Activated naive CD8-positive, alpha-beta T cell treated with anti-CD3 and anti-CD28 coated beads for 36 hours (primary cell): Measurements from ENCODE around the gene PP2D1. TPM values are rescaled to one million over a fixed set of nuclear protein-coding genes. Genes with fewer than 3 reads are reported as not detected.
"Not testable (repeated sequence)": the region's sequence is repeated elsewhere in the genome, so short reads cannot be mapped to it uniquely, and the experiment has no call there.

Source experiments
- DNase-seq: peaks from one replicate; pipeline ENCODE4 v3.0.0; 2021
- H3K27ac Mint-ChIP-seq: one replicate; pipeline ENCODE4 v1.8.0; 2022; ENCODE audit warnings: mild to moderate bottlenecking, moderate library complexity, mixed read lengths
- H3K27me3 Mint-ChIP-seq: one replicate; pipeline ENCODE4 v1.8.0; 2022; ENCODE audit warnings: mild to moderate bottlenecking, mixed read lengths
- H3K36me3 Mint-ChIP-seq: one replicate; pipeline ENCODE4 v1.8.0; 2021; ENCODE audit warnings: mild to moderate bottlenecking, mixed read lengths
- H3K4me1 Mint-ChIP-seq: one replicate; pipeline ENCODE4 v1.8.0; 2021; ENCODE audit warnings: mixed read lengths
- H3K4me3 Mint-ChIP-seq: one replicate; pipeline ENCODE4 v1.8.0; 2022; ENCODE audit warnings: mild to moderate bottlenecking, moderate library complexity, mixed read lengths
- H3K9me3 Mint-ChIP-seq: one replicate; pipeline ENCODE4 v1.8.0; 2022; ENCODE audit warnings: mixed read lengths
- total RNA-seq, 2 experiments: library from RNA; stranded (reverse); gene quantifications; one replicate each; pipeline ENCODE4 v1.2.3, GENCODE V29; 2021

PP2D1 gene
- total RNA-seq, 2 experiments from 2014 or later: not detected

- no peaks in the 10 kb centered on the region for H3K9me3 Mint-ChIP-seq
- peaks cover 46% of the 10 kb centered on the region for H3K4me1 Mint-ChIP-seq
- DNase-seq: no peak
- H3K27me3 Mint-ChIP-seq: no peaks in the 10 kb centered on the region
- no peak overlapping the region for H3K27ac Mint-ChIP-seq
- H3K4me3 Mint-ChIP-seq: no peak overlapping the region
- peaks cover 45% of the 10 kb centered on the region for H3K36me3 Mint-ChIP-seq
Observed at GRCh38 chr3:19960696-19961095, 51.4 kb downstream of the PP2D1 start.

- no peaks in the 10 kb centered on the region for H3K9me3 Mint-ChIP-seq
- no peak overlapping the region for H3K4me3 Mint-ChIP-seq
- H3K4me1 Mint-ChIP-seq: peaks cover 49% of the 10 kb centered on the region
- no peak overlapping the region for H3K27ac Mint-ChIP-seq
- H3K36me3 Mint-ChIP-seq: peaks cover 45% of the 10 kb centered on the region
- H3K27me3 Mint-ChIP-seq: no peaks in the 10 kb centered on the region
- DNase-seq: no peak
Observed at GRCh38 chr3:19959505-19959904, 52.6 kb downstream of the PP2D1 start.

GRCh38 chr3:19957354-19957753 lies 54.7 kb downstream of the PP2D1 start:
- not testable (repeated sequence) for H3K27me3 Mint-ChIP-seq, DNase-seq, H3K27ac Mint-ChIP-seq, H3K4me3 Mint-ChIP-seq, H3K9me3 Mint-ChIP-seq
- Mint-ChIP-seq H3K36me3 (peaks cover 41% of the 10 kb centered on the region), H3K4me1 (peaks cover 43% of the 10 kb centered on the region)

GRCh38 chr3:19954676-19955075 lies 57.4 kb downstream of the PP2D1 start:
- Mint-ChIP-seq H3K27ac (no peak overlapping the region), H3K4me1 (peaks cover 39% of the 10 kb centered on the region), H3K9me3 (no peaks in the 10 kb centered on the region)

GRCh38 chr3:19950316-19950715 lies 61.7 kb downstream of the PP2D1 start:
- Mint-ChIP-seq H3K27ac (no peak overlapping the region), H3K4me1 (peaks cover 46% of the 10 kb centered on the region), H3K36me3 (peaks cover 16% of the 10 kb centered on the region), H3K9me3 (no peaks in the 10 kb centered on the region), H3K27me3 (no peaks in the 10 kb centered on the region), H3K4me3 (no peak overlapping the region)
- no peak for DNase-seq

More at GRCh38 chr3:19954676-19955075, 57.4 kb downstream of the PP2D1 start:
- H3K27me3 Mint-ChIP-seq: no peaks in the 10 kb centered on the region
- DNase-seq: no peak
- H3K4me3 Mint-ChIP-seq: no peak overlapping the region
- H3K36me3 Mint-ChIP-seq: peaks cover 32% of the 10 kb centered on the region

GRCh38 chr3:19948226-19948591 lies 63.9 kb downstream of the PP2D1 start:
- Mint-ChIP-seq H3K36me3 (peaks cover 10% of the 10 kb centered on the region), H3K4me1 (peaks cover 41% of the 10 kb centered on the region), H3K27me3 (no peaks in the 10 kb centered on the region), H3K27ac (peak overlapping the region; percentile 98), H3K4me3 (peak overlapping the region; percentile 99), H3K9me3 (no peaks in the 10 kb centered on the region)
- DNase-seq: no peak

- peaks cover 41% of the 10 kb centered on the region for H3K4me1 Mint-ChIP-seq
- peak overlapping the region; percentile 98 for H3K27ac Mint-ChIP-seq
- H3K4me3 Mint-ChIP-seq: peak overlapping the region; percentile 99
- peak; percentile 48 for DNase-seq
- H3K9me3 Mint-ChIP-seq: no peaks in the 10 kb centered on the region
- H3K27me3 Mint-ChIP-seq: no peaks in the 10 kb centered on the region
- peaks cover 10% of the 10 kb centered on the region for H3K36me3 Mint-ChIP-seq
Observed at GRCh38 chr3:19947549-19948225, 64.4 kb downstream of the PP2D1 start.

GRCh38 chr3:19946832-19947548 lies 65.1 kb downstream of the PP2D1 start, which contains the start of gene RAB5A:
TSS of gene RAB5A (plus strand) at chr3:19947097. CDS start at chr3:19950899, 3,802 bp downstream.
- Mint-ChIP-seq H3K27ac (peak within 1 kb of the TSS; percentile 98), H3K36me3 (peaks cover 10% of the 10 kb centered on the region), H3K4me1 (peaks cover 37% of the 10 kb centered on the region), H3K9me3 (no peaks in the 10 kb centered on the region), H3K27me3 (no peaks in the 10 kb centered on the region), H3K4me3 (peak within 1 kb of the TSS; percentile 99)
- DNase-seq: peak; percentile 96

- peak overlapping the region; percentile 98 for H3K27ac Mint-ChIP-seq
- peak overlapping the region; percentile 99 for H3K4me3 Mint-ChIP-seq
- no peaks in the 10 kb centered on the region for H3K27me3 Mint-ChIP-seq
- peaks cover 33% of the 10 kb centered on the region for H3K4me1 Mint-ChIP-seq
- H3K9me3 Mint-ChIP-seq: no peaks in the 10 kb centered on the region
- DNase-seq: no peak
- H3K36me3 Mint-ChIP-seq: peaks cover 6% of the 10 kb centered on the region
Observed at GRCh38 chr3:19945969-19946831, 65.9 kb downstream of the PP2D1 start.

GRCh38 chr3:19945534-19945933 lies 66.5 kb downstream of the PP2D1 start:
- peak overlapping the region; percentile 99 for H3K4me3 Mint-ChIP-seq

GRCh38 chr3:19940643-19941042 lies 71.4 kb downstream of the PP2D1 start:
- Mint-ChIP-seq H3K27ac (no peak overlapping the region), H3K27me3 (no peaks in the 10 kb centered on the region), H3K9me3 (no peaks in the 10 kb centered on the region), H3K36me3 (peaks cover 2% of the 10 kb centered on the region), H3K4me3 (no peak overlapping the region), H3K4me1 (peaks cover 11% of the 10 kb centered on the region)
- DNase-seq: no peak

More at GRCh38 chr3:19945534-19945933, 66.5 kb downstream of the PP2D1 start:
- H3K27me3 Mint-ChIP-seq: no peaks in the 10 kb centered on the region
- H3K4me1 Mint-ChIP-seq: peaks cover 28% of the 10 kb centered on the region
- H3K27ac Mint-ChIP-seq: peak overlapping the region; percentile 16
- H3K9me3 Mint-ChIP-seq: no peaks in the 10 kb centered on the region
- DNase-seq: no peak
- H3K36me3 Mint-ChIP-seq: peaks cover 6% of the 10 kb centered on the region

- Mint-ChIP-seq H3K4me3 (no peak overlapping the region), H3K4me1 (peaks cover 11% of the 10 kb centered on the region), H3K36me3 (no peaks in the 10 kb centered on the region), H3K9me3 (no peaks in the 10 kb centered on the region), H3K27me3 (peaks cover 9% of the 10 kb centered on the region), H3K27ac (no peak overlapping the region)
- no peak for DNase-seq
Observed at GRCh38 chr3:19938295-19938627, 73.8 kb downstream of the PP2D1 start.

- peak overlapping the region; percentile 6 for H3K4me3 Mint-ChIP-seq
Observed at GRCh38 chr3:19937459-19938294, 74.4 kb downstream of the PP2D1 start.

More at GRCh38 chr3:19937459-19938294, 74.4 kb downstream of the PP2D1 start:
- peaks cover 17% of the 10 kb centered on the region for H3K4me1 Mint-ChIP-seq
- no peak for DNase-seq
- no peak overlapping the region for H3K27ac Mint-ChIP-seq
- H3K27me3 Mint-ChIP-seq: peaks cover 15% of the 10 kb centered on the region
- H3K9me3 Mint-ChIP-seq: no peaks in the 10 kb centered on the region
- no peaks in the 10 kb centered on the region for H3K36me3 Mint-ChIP-seq
